ENCODE data around the gene NEU1.

NEU1 gene

DNA sequence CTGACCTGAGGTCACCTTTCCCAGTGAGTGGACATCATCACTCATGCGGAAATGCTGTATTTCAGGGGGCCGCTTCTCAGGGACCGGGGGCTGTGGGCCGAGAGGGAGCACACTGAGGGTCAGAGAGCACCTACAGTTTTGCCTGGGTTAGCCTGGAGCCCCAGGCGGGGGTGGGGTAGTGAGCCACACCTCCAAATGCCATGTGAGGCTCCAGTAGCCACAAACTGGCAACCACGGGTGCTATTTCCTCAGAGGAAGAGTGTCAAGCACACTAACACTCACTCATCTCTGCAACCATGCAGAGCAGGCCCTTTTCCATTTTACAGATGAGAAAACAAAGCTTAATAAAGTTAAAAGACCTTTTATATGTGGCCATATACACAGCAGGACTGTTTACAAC lies 30.2 kb upstream of the NEU1 start:
- Histone ChIP-seq H3K4me3 (ENCODE audit: low read depth, low read length) (no peak overlapping the region), H2AFZ (ENCODE audit: low read length, unreplicated experiment) (no peak overlapping the region), H3K4me1 (ENCODE audit: control insufficient read depth, insufficient read depth, low read length, unreplicated experiment) (peaks cover 11% of the 10 kb centered on the region), H3K36me3 (ENCODE audit: insufficient read depth, low read length) (peaks cover 12% of the 10 kb centered on the region; the same call in 1 of the 2 replicates), H3K79me2 (ENCODE audit: control insufficient read depth, insufficient read depth, low read length, unreplicated experiment) (no peaks in the 10 kb centered on the region), H3K27ac (ENCODE audit: low read depth, low read length) (no peak overlapping the region), H3K27me3 (ENCODE audit: insufficient read depth, low read length) (no peaks in the 10 kb centered on the region)

DNA sequence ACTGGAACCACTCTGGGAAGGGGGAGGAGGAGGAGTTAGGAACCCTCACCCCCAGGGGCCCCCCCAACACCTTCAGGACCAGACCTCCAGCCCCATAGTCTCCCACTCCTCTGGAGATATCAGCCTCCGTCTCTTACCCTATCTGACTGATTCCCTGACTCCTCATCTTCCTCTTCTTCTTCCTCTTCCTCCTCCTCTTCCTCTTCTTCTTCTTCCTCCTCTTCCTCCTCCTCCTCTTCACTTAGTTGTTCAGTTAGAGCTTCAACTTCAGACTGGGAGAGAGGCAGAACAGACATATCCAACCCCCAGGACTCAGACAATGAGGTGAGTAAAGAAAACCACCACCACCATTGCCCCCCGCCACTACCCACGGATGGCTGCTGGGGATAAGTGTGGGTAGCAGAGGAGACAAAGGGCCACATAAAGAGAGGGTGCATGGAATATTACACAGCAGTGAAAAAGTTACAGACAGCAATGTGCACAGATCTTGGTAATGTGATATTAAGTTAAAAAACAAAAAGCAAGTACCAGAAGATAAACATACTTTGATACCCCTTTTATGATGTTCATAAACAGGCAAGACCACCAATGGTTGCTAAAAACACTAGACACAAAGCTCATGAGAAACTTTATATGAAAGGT lies 26.8 kb upstream of the NEU1 start:
- Histone ChIP-seq H3K4me3 (ENCODE audit: low read depth, low read length) (no peak overlapping the region), H3K4me1 (ENCODE audit: control insufficient read depth, insufficient read depth, low read length, unreplicated experiment) (peaks cover 4% of the 10 kb centered on the region), H3K79me2 (ENCODE audit: control insufficient read depth, insufficient read depth, low read length, unreplicated experiment) (no peaks in the 10 kb centered on the region), H3K36me3 (ENCODE audit: insufficient read depth, low read length) (peaks cover 12% of the 10 kb centered on the region; the same call in 1 of the 2 replicates), H2AFZ (ENCODE audit: low read length, unreplicated experiment) (no peak overlapping the region), H3K27ac (ENCODE audit: low read depth, low read length) (no peak overlapping the region), H3K27me3 (ENCODE audit: insufficient read depth, low read length) (no peaks in the 10 kb centered on the region)

DNA sequence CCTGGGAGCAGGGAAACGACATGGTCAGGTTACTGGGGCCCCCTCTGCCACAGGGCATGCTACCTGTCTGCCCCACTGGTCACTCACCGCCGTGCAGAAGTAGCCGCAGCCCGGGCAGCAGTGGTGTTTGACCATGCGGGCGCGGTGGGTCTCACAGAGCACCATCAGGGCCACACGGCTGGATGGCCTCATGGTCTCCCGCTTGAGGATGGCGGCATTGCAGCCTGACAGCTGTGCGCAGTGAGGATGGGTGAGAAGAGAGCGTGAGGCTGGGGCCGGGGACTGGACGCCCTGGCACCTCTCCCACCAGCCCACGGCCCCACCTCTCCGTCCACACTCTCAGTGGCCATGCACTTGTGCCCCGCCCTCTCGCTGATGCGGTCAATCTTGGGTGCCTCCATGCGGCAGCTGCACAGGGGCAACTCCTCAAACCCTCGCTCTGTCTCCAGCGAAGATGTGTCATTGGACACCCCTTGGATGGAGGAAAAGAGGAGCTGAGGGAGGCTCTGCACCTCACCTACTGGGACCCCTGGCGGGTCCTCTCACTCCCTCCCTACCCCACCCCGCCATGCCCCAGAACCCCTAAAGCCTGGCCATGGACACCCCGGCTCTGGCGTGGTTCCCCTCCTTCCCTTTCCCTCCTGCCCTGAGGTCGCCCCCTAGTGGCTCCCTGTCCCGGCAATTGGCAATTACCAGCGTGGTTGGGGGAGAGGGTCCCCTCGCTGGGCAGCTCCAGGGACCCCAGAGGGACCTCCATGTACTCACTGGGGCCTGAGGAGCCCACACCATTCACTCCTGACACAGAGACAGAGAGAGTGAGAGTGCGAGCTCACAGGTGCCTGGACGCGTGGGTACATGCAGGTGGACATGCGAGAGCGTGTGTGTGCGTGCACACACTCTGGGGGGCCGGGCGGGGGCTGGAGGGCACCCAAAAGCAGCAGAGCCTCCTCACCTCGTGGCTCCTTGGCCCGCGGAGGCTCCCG lies 25.9 kb upstream of the NEU1 start:
- Histone ChIP-seq H3K27me3 (ENCODE audit: insufficient read depth, low read length) (no peaks in the 10 kb centered on the region), H3K79me2 (ENCODE audit: control insufficient read depth, insufficient read depth, low read length, unreplicated experiment) (no peaks in the 10 kb centered on the region), H3K4me3 (ENCODE audit: low read depth, low read length) (no peak overlapping the region), H3K36me3 (ENCODE audit: insufficient read depth, low read length) (peaks cover 12% of the 10 kb centered on the region; the same call in 1 of the 2 replicates), H3K27ac (ENCODE audit: low read depth, low read length) (no peak overlapping the region), H3K4me1 (ENCODE audit: control insufficient read depth, insufficient read depth, low read length, unreplicated experiment) (peaks cover 4% of the 10 kb centered on the region), H2AFZ (ENCODE audit: low read length, unreplicated experiment) (no peak overlapping the region)

DNA sequence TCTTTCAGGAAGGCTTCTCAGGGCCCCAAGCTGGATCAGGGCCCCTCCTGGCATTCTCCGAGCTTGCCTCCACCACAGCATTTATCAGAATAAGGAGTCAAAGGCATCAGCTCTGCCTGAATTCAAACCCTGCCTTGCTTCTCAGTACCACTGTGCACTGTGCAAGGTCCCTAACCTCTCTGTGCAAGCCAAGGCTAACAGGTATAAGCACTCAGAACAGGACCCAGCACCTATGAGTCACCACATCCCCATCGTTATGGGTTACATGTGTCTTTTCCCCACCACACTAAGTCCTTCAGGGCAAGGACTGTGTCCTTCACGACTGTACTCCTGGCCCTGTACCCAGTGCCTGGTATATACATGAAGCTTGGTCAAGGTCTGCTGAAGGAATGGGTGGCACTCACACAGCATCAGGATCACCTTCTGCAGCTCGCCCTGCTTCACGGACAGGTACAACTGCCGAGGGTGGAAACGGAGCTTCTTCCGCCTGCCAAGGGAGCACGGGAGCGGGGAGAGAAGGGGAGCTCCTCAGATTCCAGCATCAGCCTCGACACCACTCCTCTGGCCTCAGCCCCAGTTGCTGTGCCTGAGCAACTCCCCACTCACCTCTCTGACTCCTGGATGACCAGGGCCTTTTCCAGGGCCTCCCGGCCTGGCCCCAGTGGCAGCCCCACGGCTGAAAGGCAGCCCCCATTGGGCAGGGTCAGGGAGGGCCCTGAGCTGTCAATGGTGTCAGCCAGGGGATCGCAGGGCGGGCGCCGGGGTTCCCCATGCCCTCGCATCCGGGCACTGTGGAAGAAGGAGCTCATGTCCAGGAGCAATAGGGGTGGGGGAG lies 24.8 kb upstream of the NEU1 start:
- no peak overlapping the region for H3K27ac ChIP-seq (ENCODE audit: low read depth, low read length)
- H2AFZ ChIP-seq (ENCODE audit: low read length, unreplicated experiment): no peak overlapping the region
- no peaks in the 10 kb centered on the region for H3K27me3 ChIP-seq (ENCODE audit: insufficient read depth, low read length)
- peaks cover 3% of the 10 kb centered on the region for H3K4me1 ChIP-seq (ENCODE audit: control insufficient read depth, insufficient read depth, low read length, unreplicated experiment)
- H3K36me3 ChIP-seq (ENCODE audit: insufficient read depth, low read length): peaks cover 4% of the 10 kb centered on the region; the same call in 1 of the 2 replicates
- no peak overlapping the region for H3K4me3 ChIP-seq (ENCODE audit: low read depth, low read length)
- no peaks in the 10 kb centered on the region for H3K79me2 ChIP-seq (ENCODE audit: control insufficient read depth, insufficient read depth, low read length, unreplicated experiment)

DNA sequence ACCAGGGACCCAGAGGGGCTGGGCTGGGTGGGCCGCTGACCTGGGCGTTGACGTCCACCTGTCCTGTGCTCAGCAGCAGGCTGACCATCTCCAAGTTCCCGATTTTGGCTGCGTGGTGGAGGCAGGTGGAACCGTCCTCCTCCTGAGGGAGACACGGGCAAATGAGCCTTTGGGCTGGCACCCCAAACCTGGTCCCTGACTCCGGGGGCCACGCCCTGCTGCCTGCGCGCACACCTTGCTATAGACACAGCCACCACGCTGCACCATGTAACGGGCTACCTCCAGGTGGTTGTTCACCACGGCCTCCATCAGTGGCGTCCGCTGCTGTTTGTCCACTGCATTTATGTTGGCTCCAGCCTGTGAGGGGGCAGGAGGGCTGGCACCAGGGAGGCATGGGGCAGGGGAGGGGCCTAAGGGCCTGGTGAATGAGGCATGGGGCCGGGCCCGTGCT lies 23.9 kb upstream of the NEU1 start:
- no peak overlapping the region for H3K27ac ChIP-seq (ENCODE audit: low read depth, low read length)
- no peak overlapping the region for H3K4me3 ChIP-seq (ENCODE audit: low read depth, low read length)
- H3K36me3 ChIP-seq (ENCODE audit: insufficient read depth, low read length): peaks cover 2% of the 10 kb centered on the region; the same call in 1 of the 2 replicates
- no peak overlapping the region for H2AFZ ChIP-seq (ENCODE audit: low read length, unreplicated experiment)
- H3K4me1 ChIP-seq (ENCODE audit: control insufficient read depth, insufficient read depth, low read length, unreplicated experiment): peaks cover 5% of the 10 kb centered on the region
- H3K79me2 ChIP-seq (ENCODE audit: control insufficient read depth, insufficient read depth, low read length, unreplicated experiment): no peaks in the 10 kb centered on the region
- H3K27me3 ChIP-seq (ENCODE audit: insufficient read depth, low read length): no peaks in the 10 kb centered on the region

DNA sequence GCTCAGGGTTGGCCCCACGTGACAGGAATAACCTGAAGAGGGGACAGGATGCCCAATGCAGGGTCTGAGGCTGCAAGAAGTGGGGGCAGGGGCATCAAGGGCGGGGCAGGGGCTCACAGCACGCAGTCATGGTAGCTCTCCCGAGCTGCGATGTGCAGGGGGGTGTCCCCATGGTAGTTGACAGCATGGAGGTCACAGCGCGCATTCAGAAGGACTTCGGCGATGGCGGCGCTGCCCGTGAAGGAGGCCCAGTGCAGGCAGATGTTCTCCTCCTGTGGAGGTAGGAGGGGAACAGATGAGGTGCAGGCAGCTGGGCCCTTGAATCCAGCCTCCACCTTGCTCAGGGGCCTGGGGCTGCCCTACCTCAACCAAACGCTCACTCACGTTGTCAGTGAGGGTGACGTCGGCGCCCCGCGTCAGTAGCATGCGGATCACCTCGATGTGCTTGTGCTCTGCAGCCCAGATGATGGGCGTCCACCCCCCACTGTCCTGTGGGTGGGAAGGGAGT lies 22.0 kb upstream of the NEU1 start:
- H2AFZ ChIP-seq (ENCODE audit: low read length, unreplicated experiment): no peak overlapping the region
- peaks cover 3% of the 10 kb centered on the region; the same call in 1 of the 2 replicates for H3K36me3 ChIP-seq (ENCODE audit: insufficient read depth, low read length)
- H3K4me3 ChIP-seq (ENCODE audit: low read depth, low read length): no peak overlapping the region
- H3K27me3 ChIP-seq (ENCODE audit: insufficient read depth, low read length): no peaks in the 10 kb centered on the region
- peaks cover 5% of the 10 kb centered on the region for H3K4me1 ChIP-seq (ENCODE audit: control insufficient read depth, insufficient read depth, low read length, unreplicated experiment)
- H3K27ac ChIP-seq (ENCODE audit: low read depth, low read length): no peak overlapping the region
- no peaks in the 10 kb centered on the region for H3K79me2 ChIP-seq (ENCODE audit: control insufficient read depth, insufficient read depth, low read length, unreplicated experiment)

DNA sequence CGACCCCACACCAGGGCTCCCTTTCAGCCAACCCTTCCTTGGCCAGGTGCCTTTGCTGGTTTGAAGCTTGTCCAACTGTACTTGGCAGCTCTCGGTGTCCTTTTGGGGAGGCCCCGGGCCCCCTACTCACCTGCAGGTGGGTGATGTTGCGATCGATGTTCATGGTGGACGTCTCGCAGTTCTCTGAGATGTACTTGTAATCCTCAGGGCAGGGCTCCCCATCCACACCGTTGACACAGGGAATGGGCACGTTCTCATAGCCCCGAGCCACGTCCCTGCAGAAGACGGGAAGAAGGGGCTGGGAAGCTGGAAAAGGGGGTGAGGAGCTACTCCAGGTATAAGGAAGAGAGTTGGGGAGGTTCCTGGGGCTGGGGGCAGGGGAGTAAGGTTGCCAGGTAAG lies 21.1 kb upstream of the NEU1 start:
- peaks cover 3% of the 10 kb centered on the region; the same call in 1 of the 2 replicates for H3K36me3 ChIP-seq (ENCODE audit: insufficient read depth, low read length)
- H3K27me3 ChIP-seq (ENCODE audit: insufficient read depth, low read length): no peaks in the 10 kb centered on the region
- no peak overlapping the region for H3K27ac ChIP-seq (ENCODE audit: low read depth, low read length)

DNA sequence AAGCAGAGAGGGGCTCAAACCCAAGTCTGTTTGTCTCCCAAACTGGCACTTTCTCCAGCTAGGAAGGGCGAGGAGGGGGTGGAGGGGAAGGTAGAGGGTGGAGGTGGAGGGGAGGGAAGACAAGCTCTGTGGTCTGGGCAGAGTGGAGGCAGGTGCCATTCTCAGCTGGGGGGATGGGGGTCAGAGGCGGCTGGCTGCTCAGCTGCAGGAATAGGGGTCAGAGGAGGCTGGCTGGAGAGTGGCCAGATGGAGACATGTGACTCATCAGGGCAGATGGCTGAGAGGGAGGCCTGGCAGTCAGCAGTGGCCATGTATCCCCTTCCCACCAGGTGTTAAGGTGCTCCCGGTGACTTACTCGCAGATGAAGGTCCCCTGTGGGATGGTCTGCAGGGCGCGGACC lies 19.7 kb upstream of the NEU1 start:
- no peaks in the 10 kb centered on the region for H3K79me2 ChIP-seq (ENCODE audit: control insufficient read depth, insufficient read depth, low read length, unreplicated experiment)
- H3K4me1 ChIP-seq (ENCODE audit: control insufficient read depth, insufficient read depth, low read length, unreplicated experiment): peaks cover 5% of the 10 kb centered on the region
- no peak overlapping the region for H2AFZ ChIP-seq (ENCODE audit: low read length, unreplicated experiment)
- H3K27me3 ChIP-seq (ENCODE audit: insufficient read depth, low read length): no peaks in the 10 kb centered on the region
- H3K27ac ChIP-seq (ENCODE audit: low read depth, low read length): no peak overlapping the region
- peaks cover 3% of the 10 kb centered on the region; the same call in 1 of the 2 replicates for H3K36me3 ChIP-seq (ENCODE audit: insufficient read depth, low read length)
- H3K4me3 ChIP-seq (ENCODE audit: low read depth, low read length): no peak overlapping the region

More for the DNA sequence above, 21.1 kb upstream of the NEU1 start:
- H3K4me1 ChIP-seq (ENCODE audit: control insufficient read depth, insufficient read depth, low read length, unreplicated experiment): peaks cover 5% of the 10 kb centered on the region
- H3K4me3 ChIP-seq (ENCODE audit: low read depth, low read length): no peak overlapping the region
- H3K79me2 ChIP-seq (ENCODE audit: control insufficient read depth, insufficient read depth, low read length, unreplicated experiment): no peaks in the 10 kb centered on the region
- no peak overlapping the region for H2AFZ ChIP-seq (ENCODE audit: low read length, unreplicated experiment)

DNA sequence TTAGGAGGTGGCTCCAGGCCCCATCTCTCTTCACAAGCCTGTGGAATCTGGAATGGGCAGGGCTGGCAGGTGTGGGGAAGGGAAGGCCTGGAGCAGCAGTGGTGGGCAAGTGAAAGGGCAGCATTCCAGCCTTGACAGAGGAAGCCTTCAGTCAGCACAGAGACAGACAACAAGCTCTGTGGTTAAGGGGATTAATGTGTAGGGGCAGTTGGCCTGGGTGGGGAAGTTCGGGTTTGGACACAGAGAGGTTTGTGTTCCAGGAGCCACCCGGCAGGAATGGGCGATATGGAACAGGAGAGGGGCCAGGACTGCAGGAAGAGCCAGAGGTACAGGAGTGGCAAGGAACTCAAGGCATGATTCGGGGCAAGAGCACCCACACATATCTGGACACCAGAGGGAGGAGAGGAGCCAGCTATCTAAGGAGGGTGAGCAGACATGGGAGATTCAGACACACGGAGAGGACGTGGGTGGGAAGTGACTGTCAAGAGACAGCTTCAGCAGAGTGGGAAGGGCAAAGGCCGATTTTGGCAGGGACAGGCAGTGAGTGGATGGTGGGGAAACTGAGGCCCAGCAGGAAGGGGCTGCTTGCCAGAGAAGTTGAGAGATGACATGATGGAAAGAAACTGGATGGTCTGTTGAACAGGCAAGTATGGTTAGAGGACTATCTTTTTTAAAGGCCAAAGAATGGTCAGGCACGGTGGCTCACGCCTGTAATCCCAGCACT lies 18.7 kb upstream of the NEU1 start:
- H3K36me3 ChIP-seq (ENCODE audit: insufficient read depth, low read length): peaks cover 3% of the 10 kb centered on the region; the same call in 1 of the 2 replicates
- H3K79me2 ChIP-seq (ENCODE audit: control insufficient read depth, insufficient read depth, low read length, unreplicated experiment): no peaks in the 10 kb centered on the region
- no peak overlapping the region for H3K4me3 ChIP-seq (ENCODE audit: low read depth, low read length)
- H3K27ac ChIP-seq (ENCODE audit: low read depth, low read length): no peak overlapping the region
- H3K27me3 ChIP-seq (ENCODE audit: insufficient read depth, low read length): no peaks in the 10 kb centered on the region
- peaks cover 5% of the 10 kb centered on the region for H3K4me1 ChIP-seq (ENCODE audit: control insufficient read depth, insufficient read depth, low read length, unreplicated experiment)
- H2AFZ ChIP-seq (ENCODE audit: low read length, unreplicated experiment): no peak overlapping the region
